BE2C (cell line): ENCODE measurements around the gene EDN2.

ENCODE experiments used
- DNase-seq: peaks from one replicate; pipeline ENCODE4 v3.0.0-alpha.2; 2020
- H3K27me3 ChIP-seq: fragments of 250-450 bp; sonication (Bioruptor Pico); 2 replicates; pipeline ENCODE4 v1.5.1; 2020; ENCODE audit warnings: mild to moderate bottlenecking
- H3K36me3 ChIP-seq: fragments of 250-450 bp; sonication (Bioruptor Pico); 2 replicates; pipeline ENCODE4 v1.5.1; 2020; ENCODE audit warnings: mild to moderate bottlenecking
- H3K4me1 ChIP-seq: fragments of 250-450 bp; sonication (Bioruptor Pico); 2 replicates; pipeline ENCODE4 v1.5.1; 2020
- H3K4me3 ChIP-seq: 2 replicates; pipeline ENCODE4 v1.5.1; 2011; ENCODE audit warnings: low read depth, low read length
- H3K9me3 ChIP-seq: fragments of 250-450 bp; sonication (Bioruptor Pico); 2 replicates; pipeline ENCODE4 v1.5.1; 2020
- CTCF ChIP-seq: IDR thresholded peaks from 2 replicates; pipeline ENCODE4 v1.5.1; 2012; ENCODE audit warnings: mild to moderate bottlenecking, low read depth, low read length

The EDN2 gene

DNA sequence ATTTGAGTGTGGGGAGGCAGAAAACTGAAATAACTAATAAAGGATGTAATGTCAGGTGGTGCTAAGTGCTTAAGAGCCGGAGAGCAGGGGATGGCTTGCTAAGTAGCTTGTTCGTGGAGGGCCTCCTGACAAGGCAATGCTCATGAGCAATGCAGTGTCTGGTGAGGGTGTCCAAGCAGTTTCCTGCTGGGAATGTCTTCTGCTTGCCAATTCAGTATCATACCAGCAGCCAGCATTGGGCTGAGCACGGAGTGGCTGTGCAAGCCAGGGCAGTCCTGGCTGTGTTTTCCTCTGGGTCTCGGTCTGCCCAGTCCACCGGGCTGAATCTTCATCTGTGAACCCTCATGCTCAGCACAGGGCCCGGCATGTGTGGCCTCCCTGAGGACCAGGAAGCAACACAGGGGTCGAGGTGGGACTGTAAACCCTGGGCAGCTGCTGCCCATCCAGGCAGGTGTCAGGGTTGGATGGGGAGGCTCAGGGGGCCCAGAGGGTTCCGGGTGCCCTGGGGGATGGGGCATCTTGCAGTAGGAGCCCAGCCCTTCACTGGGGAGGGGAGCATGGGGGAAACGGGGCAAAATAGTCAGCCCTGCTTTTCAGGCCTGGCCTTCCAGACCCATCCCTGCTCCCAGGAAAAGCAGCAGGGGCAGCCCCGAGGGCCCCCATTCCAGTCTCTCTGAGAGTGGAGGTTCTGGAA is 27.5 kb downstream of the EDN2 start:
- Histone ChIP-seq H3K36me3 (no peaks in the 10 kb centered on the region), H3K9me3 (no peaks in the 10 kb centered on the region), H3K4me1 (no peaks in the 10 kb centered on the region), H3K27me3 (no peaks in the 10 kb centered on the region), H3K4me3 (no peak overlapping the region)
- TF ChIP-seq CTCF = no peak
- no peak for DNase-seq

DNA sequence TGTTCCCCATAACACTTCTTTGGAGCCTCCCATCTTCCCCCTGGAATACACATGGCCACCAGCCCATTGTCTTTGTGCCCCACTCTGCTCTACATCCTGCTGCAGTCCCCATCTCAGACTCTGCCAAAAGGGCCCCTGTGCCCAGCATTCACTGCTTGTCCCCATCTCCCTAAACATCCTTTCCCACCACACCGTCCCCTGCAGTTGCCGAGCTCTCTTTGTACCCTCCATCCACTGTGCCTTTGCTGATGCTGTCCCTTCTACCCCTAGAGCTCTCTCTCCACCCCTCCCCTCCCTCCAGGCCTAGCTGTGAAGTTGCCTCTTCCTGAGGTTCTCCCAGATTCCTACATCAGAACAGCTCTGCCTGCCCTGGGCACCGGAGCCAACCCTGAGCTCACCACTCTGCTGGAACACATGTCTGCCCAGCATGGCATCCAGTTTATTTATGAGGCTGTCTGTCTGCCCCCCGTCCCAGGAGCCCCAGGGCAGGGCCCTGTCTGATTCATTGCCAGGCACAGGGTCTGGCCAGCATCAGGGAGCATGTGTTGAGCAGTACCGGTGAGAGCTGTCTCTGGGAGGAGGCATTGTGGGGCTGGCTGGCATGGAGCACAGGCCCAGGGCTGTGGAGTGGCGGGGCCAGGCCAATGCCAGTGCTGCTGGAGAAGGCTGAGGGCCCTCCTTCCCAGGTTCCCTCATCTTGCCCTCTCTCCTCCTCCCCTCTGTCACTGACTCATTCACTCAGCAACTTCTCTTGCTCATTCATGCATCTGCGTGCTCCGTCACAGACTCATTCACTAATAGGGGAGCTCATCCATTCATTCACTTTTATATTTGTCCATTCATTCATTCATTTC is 28.8 kb downstream of the EDN2 start:
- no peak for TF ChIP-seq CTCF
- Histone ChIP-seq H3K4me3 (no peak overlapping the region), H3K27me3 (no peaks in the 10 kb centered on the region), H3K36me3 (no peaks in the 10 kb centered on the region), H3K4me1 (no peaks in the 10 kb centered on the region), H3K9me3 (no peaks in the 10 kb centered on the region)
- peak; percentile 64 for DNase-seq

GRCh38 chr1:41454406-41454805 is 30.1 kb downstream of the EDN2 start:
- no peak for TF ChIP-seq CTCF
- no peak for DNase-seq
- no peaks in the 10 kb centered on the region for H3K4me1 ChIP-seq

DNA sequence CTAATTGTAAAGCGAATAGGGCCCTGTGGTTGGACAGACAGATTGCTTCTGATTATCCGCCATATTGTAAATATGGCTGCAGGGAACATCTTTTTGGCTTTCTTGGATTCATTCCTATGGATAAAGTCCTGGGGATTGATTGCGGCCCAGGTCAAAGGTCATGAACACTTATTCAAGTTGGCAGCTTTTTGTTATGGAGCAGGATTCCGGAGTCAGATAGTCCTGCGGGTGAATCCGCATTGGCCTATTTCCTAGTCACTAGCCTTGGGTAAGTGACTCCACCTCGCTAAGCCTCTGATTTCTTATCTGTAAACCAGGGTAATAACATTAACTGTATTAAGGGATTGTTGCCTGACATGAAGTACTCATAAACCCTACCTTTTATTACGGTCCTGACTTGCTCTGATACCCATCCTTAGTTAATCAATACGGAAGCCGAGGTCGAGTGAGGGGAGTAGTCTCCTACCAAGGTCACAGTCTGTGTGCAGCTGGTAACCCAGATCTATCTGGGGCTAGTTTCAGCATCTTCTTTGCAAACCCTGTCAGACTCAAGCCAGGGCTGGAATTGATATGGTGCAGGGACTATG is 31.7 kb downstream of the EDN2 start:
- H3K4me3 ChIP-seq = no peak overlapping the region
- TF ChIP-seq CTCF = no peak
- H3K36me3 ChIP-seq = no peaks in the 10 kb centered on the region
- H3K4me1 ChIP-seq = 0 out of 2 replicates have a peak, but pooled peaks cover 4% of the 10 kb centered on the region
- no peaks in the 10 kb centered on the region for H3K27me3 ChIP-seq
- H3K9me3 ChIP-seq = no peaks in the 10 kb centered on the region
- DNase-seq = no peak

More at GRCh38 chr1:41454406-41454805, 30.1 kb downstream of the EDN2 start:
- Histone ChIP-seq H3K27me3 (no peaks in the 10 kb centered on the region), H3K4me3 (no peak overlapping the region), H3K36me3 (no peaks in the 10 kb centered on the region), H3K9me3 (no peaks in the 10 kb centered on the region)

GRCh38 chr1:41450747-41451285 is 33.7 kb downstream of the EDN2 start:
- DNase-seq = no peak
- TF ChIP-seq CTCF = no peak
- H3K27me3 ChIP-seq = no peaks in the 10 kb centered on the region
- no peak overlapping the region for H3K4me3 ChIP-seq
- no peaks in the 10 kb centered on the region for H3K9me3 ChIP-seq
- H3K4me1 ChIP-seq = 0 out of 2 replicates have a peak, but pooled peaks cover 4% of the 10 kb centered on the region
- H3K36me3 ChIP-seq = no peaks in the 10 kb centered on the region
